Posterior cingulate gyrus (tissue), 11 donors: ENCODE measurements around the gene TTC33.
A peak's percentile ranks its signal among the peaks of the same experiment; 100 is the strongest.

ENCODE experiments used
- DNase-seq, 10 donors: peaks; one replicate each; pipeline versions ENCODE4 v3.0.0 to v3.0.0-alpha.2; 2020 to 2021; ENCODE audit warnings: mixed read lengths in 3 of 10
- intact Hi-C: fragments of 100-400 bp; cut with DNase I; formaldehyde crosslinking; loops from one replicate; pipeline ENCODE4 v1.15.1; 2023

The TTC33 gene

DNA sequence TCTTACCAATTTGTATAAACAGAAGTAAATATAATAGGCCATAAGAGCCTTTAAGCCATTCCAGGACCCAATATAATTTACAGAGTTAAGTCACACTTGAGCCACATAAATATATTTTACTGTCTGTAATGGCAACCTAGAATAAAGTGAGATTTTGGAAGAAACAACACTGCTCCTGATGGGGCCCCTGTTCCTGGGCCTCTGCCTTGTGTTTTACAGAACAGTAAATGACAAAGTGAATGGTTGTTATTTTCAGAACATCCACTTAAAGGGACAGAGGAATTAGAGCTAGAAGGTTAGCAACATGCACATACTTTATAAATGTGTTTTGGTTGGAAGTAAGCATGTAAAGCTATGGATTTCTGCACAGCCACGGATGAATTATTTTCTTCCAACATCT, 72.5 kb downstream of the TTC33 start:
- intact Hi-C loops, result no loop called here
- DNase-seq, result no peak

DNA sequence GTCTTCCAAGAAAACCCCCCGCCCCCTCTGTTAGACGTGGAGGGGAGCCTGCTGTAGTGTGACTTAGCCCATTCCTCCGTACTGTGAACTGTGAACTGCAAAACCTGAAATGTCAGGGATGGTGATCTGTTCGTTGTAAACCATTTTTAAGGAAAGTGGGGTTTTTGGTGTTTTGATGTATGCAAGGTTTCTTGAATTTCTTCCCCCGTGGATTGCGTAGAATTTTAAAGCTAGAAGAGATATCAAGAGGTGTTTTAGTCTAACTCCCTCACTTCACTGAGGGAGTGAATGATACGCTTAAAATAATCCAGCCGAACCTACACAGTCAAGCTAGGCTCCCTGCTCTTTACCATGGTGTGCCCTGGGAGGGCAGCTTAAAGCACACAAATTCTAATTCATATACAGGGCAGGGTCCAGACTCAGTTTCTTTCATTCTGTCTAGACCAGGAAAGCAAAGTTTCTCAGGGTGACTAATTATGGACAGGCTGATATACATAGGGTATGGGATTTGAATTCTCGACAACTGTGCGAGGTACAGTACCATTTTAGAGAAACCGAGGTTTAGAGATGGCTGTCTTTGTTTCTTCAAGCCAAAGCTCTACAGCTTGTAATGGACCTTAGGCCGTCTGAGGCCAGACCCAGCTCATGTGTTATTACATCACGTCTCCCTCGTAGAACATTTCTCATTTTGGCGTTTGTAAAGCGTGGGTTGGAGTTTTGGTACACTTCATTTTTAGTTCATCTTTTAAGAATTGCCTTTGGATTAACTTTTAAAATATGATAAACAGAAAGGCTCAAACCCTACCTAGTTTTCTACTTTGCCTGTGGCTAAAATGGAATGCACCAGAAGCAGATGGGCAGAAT, 73.4 kb downstream of the TTC33 start:
- no peak for DNase-seq
- intact Hi-C loops, result no loop called here

DNA sequence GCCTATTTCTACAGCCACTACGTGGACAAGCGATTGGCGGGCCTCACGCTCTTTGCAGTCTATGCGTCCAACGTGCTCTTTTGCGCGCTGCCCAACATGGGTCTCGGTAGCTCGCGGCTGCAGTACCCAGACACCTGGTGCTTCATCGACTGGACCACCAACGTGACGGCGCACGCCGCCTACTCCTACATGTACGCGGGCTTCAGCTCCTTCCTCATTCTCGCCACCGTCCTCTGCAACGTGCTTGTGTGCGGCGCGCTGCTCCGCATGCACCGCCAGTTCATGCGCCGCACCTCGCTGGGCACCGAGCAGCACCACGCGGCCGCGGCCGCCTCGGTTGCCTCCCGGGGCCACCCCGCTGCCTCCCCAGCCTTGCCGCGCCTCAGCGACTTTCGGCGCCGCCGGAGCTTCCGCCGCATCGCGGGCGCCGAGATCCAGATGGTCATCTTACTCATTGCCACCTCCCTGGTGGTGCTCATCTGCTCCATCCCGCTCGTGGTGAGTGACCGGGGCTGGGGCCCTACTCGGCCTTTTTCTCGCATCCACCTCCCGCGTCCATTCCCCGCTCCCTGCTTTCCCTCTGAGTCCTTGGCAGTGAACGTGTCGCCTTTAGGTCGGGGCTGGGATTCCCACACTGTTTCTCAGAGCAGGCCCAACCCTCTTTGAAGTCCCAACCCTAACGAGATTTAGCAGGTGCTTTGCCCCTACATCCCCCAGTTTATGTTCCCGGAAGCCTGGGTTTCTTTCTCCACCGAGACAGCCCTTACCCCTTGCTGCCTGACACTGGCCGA, 74.2 kb downstream of the TTC33 start:
- intact Hi-C loops, result no loop called here
- DNase-seq, result peak in 4 of 10 donors; percentile 11 to 84 (median 77)

DNA sequence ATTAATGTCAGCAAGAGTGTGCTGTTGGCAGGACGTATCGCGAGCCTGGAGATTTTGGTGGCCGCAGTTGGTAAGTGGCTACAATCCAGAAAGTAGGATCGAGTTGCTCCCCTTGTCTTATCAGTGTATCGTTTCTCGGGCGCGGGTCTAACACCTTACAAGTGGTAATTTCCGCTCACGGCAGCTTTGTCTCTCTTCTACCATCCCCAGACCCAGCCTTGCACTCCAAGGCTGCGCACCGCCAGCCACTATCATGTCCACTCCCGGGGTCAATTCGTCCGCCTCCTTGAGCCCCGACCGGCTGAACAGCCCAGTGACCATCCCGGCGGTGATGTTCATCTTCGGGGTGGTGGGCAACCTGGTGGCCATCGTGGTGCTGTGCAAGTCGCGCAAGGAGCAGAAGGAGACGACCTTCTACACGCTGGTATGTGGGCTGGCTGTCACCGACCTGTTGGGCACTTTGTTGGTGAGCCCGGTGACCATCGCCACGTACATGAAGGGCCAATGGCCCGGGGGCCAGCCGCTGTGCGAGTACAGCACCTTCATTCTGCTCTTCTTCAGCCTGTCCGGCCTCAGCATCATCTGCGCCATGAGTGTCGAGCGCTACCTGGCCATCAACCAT, 74.9 kb downstream of the TTC33 start:
- intact Hi-C loops, result no loop called here

DNA sequence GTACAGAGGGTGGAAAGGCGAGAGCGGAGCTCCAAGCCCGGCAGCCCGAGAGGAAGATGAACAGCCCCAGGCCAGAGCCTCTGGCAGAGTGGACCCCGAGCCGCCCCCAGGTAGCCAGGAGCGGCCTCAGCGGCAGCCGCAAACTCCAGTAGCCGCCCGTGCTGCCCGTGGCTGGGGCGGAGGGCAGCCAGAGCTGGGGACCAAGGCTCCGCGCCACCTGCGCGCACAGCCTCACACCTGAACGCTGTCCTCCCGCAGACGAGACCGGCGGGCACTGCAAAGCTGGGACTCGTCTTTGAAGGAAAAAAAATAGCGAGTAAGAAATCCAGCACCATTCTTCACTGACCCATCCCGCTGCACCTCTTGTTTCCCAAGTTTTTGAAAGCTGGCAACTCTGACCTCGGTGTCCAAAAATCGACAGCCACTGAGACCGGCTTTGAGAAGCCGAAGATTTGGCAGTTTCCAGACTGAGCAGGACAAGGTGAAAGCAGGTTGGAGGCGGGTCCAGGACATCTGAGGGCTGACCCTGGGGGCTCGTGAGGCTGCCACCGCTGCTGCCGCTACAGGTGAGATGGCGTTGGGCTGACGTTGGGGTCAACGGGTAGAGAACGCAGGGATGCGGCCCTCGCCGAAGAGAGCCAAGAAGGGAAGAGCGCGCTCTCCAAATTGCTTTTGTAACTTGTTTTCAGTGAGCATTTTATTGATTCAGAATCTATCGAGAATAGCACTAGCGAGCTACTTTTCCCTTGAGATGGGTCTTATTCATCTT, 75.7 kb downstream of the TTC33 start, which contains the start of gene PTGER4:
TSS of gene PTGER4 (plus strand) at position 3 of the 769 bp plus-strand sequence. CDS start 1,079 bp downstream, outside the sequence.
- intact Hi-C loops, result loop anchor here (5.0 kb wide), 1 partner anchor 1093 kb away; no protein-coding TSS in a partner anchor
- no peak for DNase-seq

More for the DNA sequence above, 74.9 kb downstream of the TTC33 start:
- peak in 3 of 10 donors; percentile 60 to 77 (median 61) for DNase-seq

DNA sequence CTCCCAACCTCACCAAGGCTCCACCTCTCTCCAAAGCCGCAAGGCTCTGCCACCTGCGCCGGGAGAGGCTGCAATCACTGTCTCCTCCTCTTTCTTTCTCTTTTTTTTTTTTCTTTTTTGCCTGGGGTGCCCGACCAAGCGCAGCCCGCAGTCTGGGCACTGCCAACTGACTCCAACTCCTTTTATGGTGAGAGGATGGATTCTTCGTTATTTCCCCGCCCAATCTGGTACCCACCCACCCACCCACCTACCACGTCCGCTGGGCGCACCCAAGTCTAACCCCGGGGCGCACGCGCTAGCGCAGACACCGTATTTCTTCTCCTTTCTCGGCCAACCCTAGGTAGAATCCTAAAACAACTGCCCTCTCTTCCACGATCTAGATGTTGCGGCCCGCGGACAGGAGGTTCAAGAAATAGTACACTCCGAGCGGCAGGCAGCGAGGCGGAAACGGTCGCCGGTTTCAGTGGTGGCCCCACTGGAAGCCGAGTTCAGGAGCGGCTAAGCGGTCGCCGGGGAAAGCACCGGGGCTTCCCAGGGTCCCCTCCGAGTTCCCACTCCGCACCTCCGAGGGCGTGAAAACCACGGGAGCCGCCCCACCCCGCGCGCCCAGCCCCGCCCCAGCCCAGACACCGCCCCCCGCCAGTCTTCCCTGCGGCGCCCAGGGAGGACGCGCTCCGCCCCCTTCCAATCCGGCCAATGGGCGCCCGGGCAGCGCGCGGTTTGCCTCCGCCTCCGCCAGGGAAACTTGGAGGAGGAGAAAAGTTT, 76.4 kb downstream of the TTC33 start:
- intact Hi-C loops, result loop anchor here (5.0 kb wide), 1 partner anchor 1092 kb away; no protein-coding TSS in a partner anchor
- DNase-seq, result peak; percentile 46 to 94 (median 66)

DNA sequence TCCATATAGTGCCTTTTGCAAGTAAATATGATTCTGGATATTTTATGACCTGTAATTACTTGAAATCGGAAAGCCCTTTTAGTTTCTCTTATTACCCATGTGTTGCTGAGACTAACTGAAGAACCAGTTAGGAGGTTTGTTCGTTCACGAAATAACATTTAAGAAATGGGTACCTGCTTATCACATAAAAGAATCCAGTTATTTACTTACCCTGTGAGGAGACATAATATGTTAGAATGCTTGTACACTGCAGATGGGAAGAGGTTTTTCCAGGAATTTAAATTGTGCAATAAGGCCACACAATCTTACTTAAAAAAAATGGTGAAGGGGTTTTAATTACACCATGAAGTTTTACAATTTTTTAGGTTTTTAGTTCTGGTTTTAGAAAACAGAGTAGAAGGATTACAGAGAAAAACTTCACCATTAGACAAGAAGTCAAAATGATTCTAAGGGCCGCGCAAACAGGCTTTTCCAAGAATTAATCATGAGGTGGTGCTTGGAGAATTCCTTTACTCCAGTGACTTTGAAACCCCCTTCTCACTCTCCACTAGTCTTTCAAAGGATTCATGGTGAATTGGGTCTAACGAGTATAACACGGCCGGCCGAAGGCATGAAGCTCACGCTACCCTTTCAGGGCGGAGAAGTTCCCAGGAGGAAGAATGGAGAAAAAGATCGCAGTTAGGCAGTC, 77.2 kb downstream of the TTC33 start:
- DNase-seq, result no peak
- intact Hi-C loops, result loop anchor here (5.0 kb wide), 1 partner anchor 1091 kb away; no protein-coding TSS in a partner anchor

DNA sequence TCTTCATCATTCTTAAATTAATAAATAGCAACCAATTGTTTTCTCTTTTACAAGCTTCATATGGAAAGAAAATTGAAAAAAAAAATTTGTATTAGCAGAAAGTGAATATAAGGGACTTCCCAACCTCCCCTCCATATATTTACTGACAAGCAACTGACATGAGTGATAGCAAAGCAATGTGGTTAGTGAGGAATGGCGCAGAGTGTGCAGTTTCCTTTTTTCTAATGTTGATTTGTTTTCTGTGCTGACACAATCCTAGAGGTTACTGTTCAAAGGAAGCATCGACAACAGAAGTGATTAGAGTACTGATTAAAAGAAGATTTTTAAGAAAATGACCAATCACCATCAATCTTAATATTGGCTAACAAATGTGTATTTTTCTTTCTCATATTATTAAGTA, 77.7 kb downstream of the TTC33 start:
- intact Hi-C loops, result loop anchor here (5.0 kb wide), 1 partner anchor 1091 kb away; no protein-coding TSS in a partner anchor

DNA sequence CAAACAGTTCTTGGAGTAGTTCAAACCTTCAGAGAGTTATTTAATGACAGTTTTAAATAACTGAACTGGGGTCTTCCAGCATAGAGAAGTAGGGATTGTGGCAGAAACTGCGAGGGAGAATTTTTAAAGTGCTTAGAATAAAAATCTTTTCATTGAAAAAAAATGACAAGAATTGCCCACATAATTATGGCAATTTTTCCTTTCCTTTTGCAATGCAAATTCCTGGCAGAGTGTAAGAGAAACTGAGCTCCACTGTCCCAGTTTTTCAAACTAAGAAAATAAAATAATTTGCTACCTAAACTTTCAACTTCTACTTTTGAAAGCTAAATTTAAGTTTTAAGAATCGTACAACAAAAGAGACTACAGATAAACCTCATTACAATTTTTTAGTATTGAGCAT, 78.3 kb downstream of the TTC33 start:
- intact Hi-C loops, result loop anchor here (5.0 kb wide), 1 partner anchor 1090 kb away; no protein-coding TSS in a partner anchor
- DNase-seq, result no peak

More for the DNA sequence above, 77.7 kb downstream of the TTC33 start:
- no peak for DNase-seq

DNA sequence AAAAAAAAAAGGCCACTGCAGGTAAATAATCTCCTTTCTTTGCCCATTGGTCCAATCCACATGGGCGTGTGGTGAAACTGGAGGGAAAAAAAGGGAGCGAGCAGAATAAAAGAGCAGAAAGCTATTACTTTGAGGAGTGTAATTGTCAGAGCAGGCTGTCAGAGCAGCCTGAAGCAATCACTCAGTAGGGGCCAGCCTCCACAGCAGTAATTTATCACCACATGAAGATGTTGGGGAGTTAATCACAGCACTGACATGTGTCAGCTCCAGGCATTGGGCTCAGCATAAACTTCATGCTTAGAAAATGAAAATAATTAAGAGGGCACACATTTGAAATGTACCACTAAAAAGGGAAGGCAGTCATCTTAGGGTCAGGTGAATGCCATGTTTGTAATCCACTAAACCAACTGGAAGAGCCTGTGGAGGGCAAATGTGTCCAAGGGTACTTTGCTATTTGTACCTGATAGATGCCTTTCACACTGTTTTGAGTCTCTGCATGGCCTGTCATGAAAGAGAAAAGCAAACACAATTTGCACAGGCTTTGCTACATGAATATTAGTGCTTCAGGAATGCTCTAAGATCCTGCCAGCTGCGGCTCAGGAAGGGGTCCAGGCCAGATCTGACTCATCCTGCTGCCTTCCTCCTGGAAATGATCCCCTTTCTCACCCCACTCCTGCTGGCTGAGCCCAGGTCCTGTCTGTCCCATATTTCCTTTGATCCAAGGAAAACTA, 79.0 kb downstream of the TTC33 start:
- intact Hi-C loops, result loop anchor here (5.0 kb wide), 1 partner anchor 1089 kb away; no protein-coding TSS in a partner anchor
- DNase-seq, result no peak

DNA sequence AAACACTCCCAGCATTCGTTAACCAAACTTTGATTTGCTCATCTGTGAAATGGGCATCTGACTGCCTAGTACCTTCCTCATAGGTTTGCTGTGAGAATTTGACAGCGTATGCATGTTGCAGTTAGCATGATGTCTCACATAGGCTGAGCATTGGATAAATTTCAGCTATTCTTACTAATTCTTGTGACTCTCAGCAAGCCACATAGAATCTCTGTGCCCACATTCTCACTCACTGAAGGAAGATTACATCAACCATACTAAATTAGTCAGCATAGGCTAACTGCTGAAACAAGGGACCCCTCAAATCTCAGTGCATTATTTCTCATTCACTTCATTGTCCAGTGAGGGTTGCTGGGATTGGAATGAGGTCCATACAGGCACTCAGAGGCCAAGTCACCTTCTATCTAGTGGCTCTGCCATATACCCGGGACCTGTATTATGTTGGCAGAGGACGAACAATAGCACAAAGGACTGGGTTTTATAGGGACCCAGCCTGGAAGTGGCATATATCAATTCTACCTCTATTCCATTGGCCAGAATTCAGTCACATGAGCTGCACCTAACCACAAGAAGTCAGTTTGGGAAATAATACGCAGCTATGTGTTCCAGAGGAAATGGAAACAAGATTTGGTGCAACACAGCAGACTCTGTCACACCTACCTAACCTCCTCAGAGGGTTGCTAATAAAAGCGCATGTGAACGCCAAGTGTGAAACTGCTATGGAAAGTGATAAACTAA, 80.2 kb downstream of the TTC33 start:
- DNase-seq, result no peak
- intact Hi-C loops, result loop anchor here (5.0 kb wide), 1 partner anchor 1088 kb away; no protein-coding TSS in a partner anchor

DNA sequence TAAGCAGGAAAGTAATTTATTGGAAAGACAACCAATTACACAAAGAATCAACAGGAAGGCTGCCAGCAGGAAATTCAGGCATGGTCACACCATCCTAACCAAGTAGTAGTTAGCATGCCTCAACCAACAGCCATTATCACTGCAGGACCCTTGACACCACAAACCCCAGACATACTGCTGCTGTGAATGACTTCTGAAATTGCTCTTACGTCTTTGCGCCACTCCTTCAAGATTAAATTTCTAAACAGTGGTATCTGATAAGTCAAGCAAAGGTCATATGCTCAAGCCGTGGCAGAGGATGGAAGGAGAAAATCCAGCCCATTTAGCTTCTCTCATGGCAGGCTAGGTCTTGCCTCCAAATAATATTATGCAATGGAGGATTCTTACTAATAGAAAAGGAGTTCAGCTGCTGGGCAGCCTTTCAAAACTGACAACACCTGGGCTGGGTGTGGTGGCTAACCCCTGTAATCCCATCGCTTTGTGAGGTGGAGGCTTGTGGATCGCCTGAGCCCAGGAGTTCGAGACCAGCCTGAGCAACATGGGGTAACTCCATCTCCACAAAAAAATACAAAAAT, 81.0 kb downstream of the TTC33 start:
- DNase-seq, result no peak
- intact Hi-C loops, result loop anchor here (5.0 kb wide), 1 partner anchor 1087 kb away; no protein-coding TSS in a partner anchor

DNA sequence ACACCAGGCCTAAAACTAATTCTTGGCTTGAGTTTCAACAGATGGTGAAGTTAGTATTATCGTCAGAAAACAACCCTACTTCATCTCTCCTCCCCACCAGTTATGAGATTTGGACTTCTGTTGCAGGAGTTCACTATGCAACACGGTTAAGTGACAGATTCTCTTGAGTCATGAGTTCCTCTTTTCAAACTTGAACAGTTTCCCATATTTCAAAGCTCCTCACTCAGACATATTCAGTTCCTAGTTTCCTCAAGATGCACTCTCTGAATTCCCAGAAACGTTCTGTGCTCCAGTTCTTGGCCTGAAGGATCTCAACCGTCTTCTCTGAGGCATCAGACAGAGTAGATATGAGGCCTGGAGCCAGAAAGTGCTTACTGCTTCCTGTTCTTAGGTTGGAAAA, 83.3 kb downstream of the TTC33 start:
- intact Hi-C loops, result no loop called here
- no peak for DNase-seq

DNA sequence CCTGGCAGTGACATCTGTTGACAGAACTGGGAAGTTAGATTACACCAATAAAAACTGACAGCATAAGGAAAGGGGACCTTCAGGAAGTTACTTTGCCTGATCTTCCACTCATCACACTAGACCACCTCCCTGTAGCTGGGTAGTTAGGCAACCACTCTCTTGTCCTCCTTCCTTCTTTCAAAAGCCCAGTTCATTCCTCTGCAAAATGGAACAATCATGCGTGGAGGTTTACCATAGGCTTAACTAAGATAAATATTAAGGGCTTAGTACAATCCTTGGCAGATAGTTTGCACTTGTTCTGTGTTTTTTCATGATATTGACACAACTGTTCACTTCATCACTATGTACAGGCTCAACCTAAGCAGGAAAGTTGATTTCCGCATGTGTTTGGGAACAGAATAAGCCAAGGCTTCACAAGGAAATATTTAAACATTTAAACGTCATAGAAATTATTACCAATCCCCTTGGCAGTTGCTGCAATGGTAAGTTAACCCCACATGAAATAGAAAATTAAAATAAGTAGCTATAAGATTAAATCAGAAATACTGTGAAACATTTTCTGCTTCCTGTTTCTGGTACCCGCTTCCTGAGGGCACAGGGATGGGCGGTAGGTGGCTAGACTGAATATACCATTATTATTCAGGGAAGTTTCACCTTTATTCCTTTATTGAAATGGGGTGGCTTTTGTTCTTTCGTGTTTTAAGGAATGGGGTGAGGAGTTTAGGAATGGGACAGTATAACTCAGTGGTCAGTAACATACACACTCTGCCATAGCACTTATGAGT, 86.0 kb downstream of the TTC33 start:
- intact Hi-C loops, result no loop called here
- DNase-seq, result no peak

DNA sequence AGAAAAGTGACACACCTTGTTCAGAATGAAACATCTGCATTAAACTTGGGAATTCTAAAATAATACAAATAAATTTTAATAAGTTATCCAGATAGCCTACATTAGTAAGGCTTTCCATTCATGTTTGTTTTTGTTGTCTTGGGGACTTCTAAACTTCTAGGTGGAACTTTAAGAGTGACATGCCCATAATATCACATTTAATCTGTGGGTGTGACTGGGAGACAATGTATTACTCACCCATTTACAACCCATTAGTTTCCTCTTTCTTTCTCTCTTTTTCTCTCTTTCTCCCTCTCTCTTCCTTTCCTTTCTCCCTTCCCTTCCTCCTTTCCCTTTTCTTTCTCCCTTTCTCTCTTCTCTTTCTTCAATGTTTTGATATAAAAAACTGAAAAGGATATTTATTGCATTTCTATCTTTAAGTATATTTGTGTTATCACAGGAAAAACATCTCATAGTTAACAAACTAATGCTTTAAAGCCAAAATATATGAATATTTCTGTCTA, 88.5 kb downstream of the TTC33 start:
- intact Hi-C loops, result no loop called here
- DNase-seq, result no peak

DNA sequence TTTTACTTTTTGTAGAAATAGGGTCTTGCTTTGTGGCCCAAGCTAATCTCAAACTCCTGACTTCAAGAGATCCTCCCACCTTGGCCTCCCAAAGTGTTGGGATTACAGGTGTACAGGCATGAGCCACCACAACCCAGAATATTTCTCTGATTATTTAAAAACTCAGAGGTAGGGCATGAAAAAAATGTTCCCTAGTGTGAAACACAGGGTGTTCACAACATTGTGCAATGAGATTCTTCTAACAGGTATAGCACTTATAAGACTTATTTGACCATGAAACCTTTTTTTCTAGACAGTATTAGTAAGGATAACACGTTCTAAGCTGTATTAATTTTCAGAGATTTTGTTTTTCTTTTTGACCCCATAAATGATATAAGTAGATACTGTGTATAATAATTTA, 89.1 kb downstream of the TTC33 start:
- DNase-seq, result no peak
- intact Hi-C loops, result no loop called here
